Fibroblast of lung (primary cell): Measurements from ENCODE around the gene TENT5C. TPM values are rescaled to one million over a fixed set of nuclear protein-coding genes. Genes with fewer than 3 reads are reported as not detected.
A peak's percentile ranks its signal among the peaks of the same experiment; 100 is the strongest.

Experiments used
- DNase-seq, 2 donors: peaks; one replicate each; pipeline versions ENCODE4 v3.0.0 to v3.0.0-alpha.2; 2010; ENCODE audit warnings: low read depth in 2 of 2
- H2AFZ ChIP-seq: 2 replicates; pipeline ENCODE4 v1.5.1; 2012; ENCODE audit warnings: low read length, control low read depth, inconsistent platforms
- H3K27ac ChIP-seq: 2 replicates; pipeline ENCODE4 v1.5.1; 2011; ENCODE audit warnings: low read length, control low read depth; ENCODE audit not compliant: insufficient read depth
- H3K27me3 ChIP-seq: 2 replicates; pipeline ENCODE4 v1.5.1; 2011; ENCODE audit warnings: mild to moderate bottlenecking, low read length; ENCODE audit not compliant: control insufficient read depth, insufficient read depth
- H3K36me3 ChIP-seq: 2 replicates; pipeline ENCODE4 v1.5.1; 2011; ENCODE audit warnings: low read length; ENCODE audit not compliant: control insufficient read depth, insufficient read depth
- H3K4me1 ChIP-seq: 2 replicates; pipeline ENCODE4 v1.5.1; 2011; ENCODE audit warnings: low read length; ENCODE audit not compliant: control insufficient read depth, insufficient read depth; ENCODE audit errors: extremely low read depth
- H3K4me2 ChIP-seq: 2 replicates; pipeline ENCODE4 v1.5.1; 2011; ENCODE audit warnings: low read length, control low read depth; ENCODE audit not compliant: insufficient read depth; ENCODE audit errors: extremely low read depth
- H3K4me3 ChIP-seq, 4 experiments: fragments of 200-600 bp in 1 of 4; sonication (generic) in 1 of 4; replicated peaks in 1 of 4; 2 replicates each; pipeline ENCODE4 v1.5.1; 2011 to 2016; ENCODE audit warnings: low read length in 4 of 4, low read depth in 3 of 4, mild to moderate bottlenecking in 3 of 4, control low read depth in 2 of 4, inconsistent platforms in 1 of 4, mixed read lengths in 1 of 4; ENCODE audit not compliant: insufficient read depth in 1 of 4; ENCODE audit errors: control extremely low read depth in 1 of 4
- H3K79me2 ChIP-seq: 2 replicates; pipeline ENCODE4 v1.5.1; 2012; ENCODE audit warnings: mild to moderate bottlenecking, low read length, inconsistent platforms; ENCODE audit not compliant: control insufficient read depth, insufficient read depth
- H3K9ac ChIP-seq: 2 replicates; pipeline ENCODE4 v1.5.1; 2011; ENCODE audit warnings: mild to moderate bottlenecking, low read length, control low read depth; ENCODE audit not compliant: insufficient read depth
- H3K9me3 ChIP-seq: 2 replicates; pipeline ENCODE4 v1.5.1; 2012; ENCODE audit warnings: low read depth, low read length; ENCODE audit not compliant: control insufficient read depth, insufficient read depth
- H4K20me1 ChIP-seq: 2 replicates; pipeline ENCODE4 v1.5.1; 2011; ENCODE audit warnings: low read length; ENCODE audit not compliant: control insufficient read depth, insufficient read depth; ENCODE audit errors: extremely low read depth
- EZH2 ChIP-seq: IDR thresholded peaks from 2 replicates; pipeline ENCODE4 v1.5.1; 2012; ENCODE audit warnings: low read length, control low read depth, mild to moderate bottlenecking; ENCODE audit errors: missing control alignments
- polyA plus RNA-seq, 2 donors: library from polyadenylated mRNA; depleted of rRNA in 1 of 2; stranded (reverse) in 1 of 2; unstranded in 1 of 2; fragments of >200 nt; gene quantifications; 2 replicates each; pipeline ENCODE4 v1.2.1, GENCODE V29; 2011 to 2012; ENCODE audit warnings: missing spikeins in 1 of 2
- total RNA-seq: library from RNA; depleted of rRNA; stranded (reverse); fragments of >200 nt; gene quantifications from 2 replicates; pipeline ENCODE4 v1.2.1, GENCODE V29; 2014
- TF ChIP-seq, protein P1 (sequence below), 2 donors: IDR thresholded peaks in 1 of 2; conservative IDR thresholded peaks in 1 of 2; 1 replicate in 1 of 2; 2 replicates in 1 of 2; pipeline ENCODE4 v1.5.1; 2011 to 2012; ENCODE audit warnings: low read length in 2 of 2, control low read depth in 1 of 2, inconsistent platforms in 1 of 2, low read depth in 1 of 2, mild to moderate bottlenecking in 1 of 2

TENT5C gene
- total and polyA plus RNA-seq, 2 donors (not counting 1 experiment from before 2014, with no cell fraction given), result 4.2 to 8.1 TPM

DNA sequence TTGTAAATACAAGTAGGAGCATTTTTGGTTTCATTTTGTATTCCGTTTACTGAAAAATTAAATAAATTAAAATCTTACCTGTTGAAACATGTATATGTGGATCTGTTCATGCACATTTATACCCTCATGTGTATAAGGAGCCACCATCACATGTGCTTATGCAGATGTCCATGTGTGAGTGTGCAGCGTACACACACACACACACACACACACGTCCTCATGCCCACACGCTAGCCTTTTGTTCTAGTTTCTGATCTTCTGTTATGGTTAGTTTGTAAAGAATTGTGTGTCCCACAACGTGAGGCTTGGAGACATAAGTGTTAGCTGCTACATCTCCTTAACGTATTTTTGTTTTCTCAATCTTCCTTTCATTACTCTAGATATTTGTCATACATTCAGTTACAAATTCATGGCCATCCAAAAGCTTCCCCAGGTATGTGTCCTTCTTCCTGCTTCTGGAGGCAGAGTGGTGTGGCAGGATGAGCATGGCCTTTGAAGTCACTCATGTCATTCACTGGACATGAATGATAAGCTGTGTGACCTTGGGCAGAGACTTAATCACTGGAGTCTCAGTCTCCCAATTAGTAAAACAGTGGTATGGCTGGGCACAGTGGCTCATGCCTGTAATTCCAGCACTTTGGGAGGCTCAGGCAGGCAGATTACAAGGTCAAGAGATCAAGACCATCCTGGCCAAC is 54.6 kb downstream of the TENT5C start:
- Histone ChIP-seq H3K4me2 (peak overlapping the region; percentile 52), H3K79me2 (no peaks in the 10 kb centered on the region), H3K9ac (no peak overlapping the region), H2AFZ (peak overlapping the region; percentile 28), H3K27me3 (no peaks in the 10 kb centered on the region), H3K27ac (no peak overlapping the region), H3K4me1 (no peaks in the 10 kb centered on the region), H4K20me1 (no peaks in the 10 kb centered on the region), H3K9me3 (no peaks in the 10 kb centered on the region), H3K4me3 (peak overlapping the region in 2 of 4 experiments; percentile 11 to 12), H3K36me3 (no peaks in the 10 kb centered on the region)
- TF ChIP-seq, protein P1, sequence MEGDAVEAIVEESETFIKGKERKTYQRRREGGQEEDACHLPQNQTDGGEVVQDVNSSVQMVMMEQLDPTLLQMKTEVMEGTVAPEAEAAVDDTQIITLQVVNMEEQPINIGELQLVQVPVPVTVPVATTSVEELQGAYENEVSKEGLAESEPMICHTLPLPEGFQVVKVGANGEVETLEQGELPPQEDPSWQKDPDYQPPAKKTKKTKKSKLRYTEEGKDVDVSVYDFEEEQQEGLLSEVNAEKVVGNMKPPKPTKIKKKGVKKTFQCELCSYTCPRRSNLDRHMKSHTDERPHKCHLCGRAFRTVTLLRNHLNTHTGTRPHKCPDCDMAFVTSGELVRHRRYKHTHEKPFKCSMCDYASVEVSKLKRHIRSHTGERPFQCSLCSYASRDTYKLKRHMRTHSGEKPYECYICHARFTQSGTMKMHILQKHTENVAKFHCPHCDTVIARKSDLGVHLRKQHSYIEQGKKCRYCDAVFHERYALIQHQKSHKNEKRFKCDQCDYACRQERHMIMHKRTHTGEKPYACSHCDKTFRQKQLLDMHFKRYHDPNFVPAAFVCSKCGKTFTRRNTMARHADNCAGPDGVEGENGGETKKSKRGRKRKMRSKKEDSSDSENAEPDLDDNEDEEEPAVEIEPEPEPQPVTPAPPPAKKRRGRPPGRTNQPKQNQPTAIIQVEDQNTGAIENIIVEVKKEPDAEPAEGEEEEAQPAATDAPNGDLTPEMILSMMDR (conservative IDR thresholded peaks at IDR 0.05 in 1 of 2, IDR thresholded peaks at IDR 0.05 in 1 of 2; ENCODE audit: low read depth in 1 of 2, low read length in 2 of 2), result no peak
- TF ChIP-seq EZH2, result no peak
- DNase-seq, result no peak

DNA sequence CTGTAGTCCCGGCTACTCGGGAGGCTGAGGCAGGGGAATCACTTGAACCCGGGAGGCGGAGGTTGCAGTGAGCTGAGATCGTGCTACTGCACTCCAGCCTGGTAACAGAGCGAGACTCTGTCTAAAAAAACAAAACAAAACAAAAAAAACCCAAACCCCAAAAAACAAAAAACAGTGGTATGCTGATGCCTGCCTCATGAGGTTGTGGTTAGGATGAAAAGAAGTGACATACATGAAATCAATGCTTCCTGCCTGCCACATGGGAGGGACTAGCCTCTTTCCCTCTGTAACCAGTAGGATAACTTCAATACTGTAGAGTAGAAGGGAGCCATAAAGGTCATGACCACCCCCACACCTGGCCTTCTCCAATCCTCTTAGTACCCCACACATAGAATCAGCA is 55.2 kb downstream of the TENT5C start:
- Histone ChIP-seq H3K79me2 (no peaks in the 10 kb centered on the region), H3K36me3 (no peaks in the 10 kb centered on the region)

DNA sequence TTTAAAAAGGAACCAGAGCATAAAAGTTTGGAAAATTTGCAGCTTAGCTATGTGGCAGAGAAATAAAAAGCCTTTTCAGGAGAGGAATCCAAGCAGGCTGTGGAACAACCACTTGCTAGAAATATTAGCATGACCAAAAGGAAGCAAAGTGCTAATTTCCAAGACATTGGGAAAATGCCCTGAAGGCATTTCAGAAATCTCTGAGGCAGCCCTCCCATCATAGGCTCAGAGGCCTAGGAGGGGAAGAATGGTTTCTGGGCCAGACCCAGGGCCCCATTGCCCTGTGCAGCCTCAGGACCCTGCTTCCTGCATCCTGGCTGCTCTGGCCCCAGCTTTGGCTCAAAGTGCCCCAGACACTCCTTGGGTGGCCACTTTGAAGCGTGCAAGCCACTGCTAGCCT is 56.8 kb downstream of the TENT5C start:
- no peak for TF ChIP-seq EZH2
- TF ChIP-seq, protein P1 (conservative IDR thresholded peaks at IDR 0.05 in 1 of 2, IDR thresholded peaks at IDR 0.05 in 1 of 2; ENCODE audit: low read depth in 1 of 2, low read length in 2 of 2), result no peak
- H3K9ac ChIP-seq, result no peak overlapping the region
- no peak overlapping the region for H3K27ac ChIP-seq
- no peaks in the 10 kb centered on the region for H3K27me3 ChIP-seq
- H3K79me2 ChIP-seq, result no peaks in the 10 kb centered on the region
- DNase-seq, result no peak
- no peak overlapping the region for H2AFZ ChIP-seq
- H3K4me3 ChIP-seq, result no peak overlapping the region
- no peaks in the 10 kb centered on the region for H3K36me3 ChIP-seq
- no peaks in the 10 kb centered on the region for H4K20me1 ChIP-seq
- no peaks in the 10 kb centered on the region for H3K9me3 ChIP-seq
- H3K4me2 ChIP-seq, result no peak overlapping the region
- H3K4me1 ChIP-seq, result no peaks in the 10 kb centered on the region

More for the DNA sequence above, 55.2 kb downstream of the TENT5C start:
- no peak overlapping the region for H3K27ac ChIP-seq
- no peak for DNase-seq
- H3K4me2 ChIP-seq, result no peak overlapping the region
- H3K27me3 ChIP-seq, result no peaks in the 10 kb centered on the region
- no peaks in the 10 kb centered on the region for H3K4me1 ChIP-seq
- H4K20me1 ChIP-seq, result no peaks in the 10 kb centered on the region
- TF ChIP-seq, protein P1 (conservative IDR thresholded peaks at IDR 0.05 in 1 of 2, IDR thresholded peaks at IDR 0.05 in 1 of 2; ENCODE audit: low read depth in 1 of 2, low read length in 2 of 2), result no peak
- TF ChIP-seq EZH2, result no peak
- H3K4me3 ChIP-seq, result no peak overlapping the region
- H2AFZ ChIP-seq, result no peak overlapping the region
- H3K9ac ChIP-seq, result no peak overlapping the region
- no peaks in the 10 kb centered on the region for H3K9me3 ChIP-seq
